H1 (cell line): Measurements from ENCODE around the gene IRX4. TPM values are rescaled to one million over a fixed set of nuclear protein-coding genes. Genes with fewer than 3 reads are reported as not detected.

ENCODE experiments used
- CTCF ChIA-PET: fragments of 300-600 bp; sonication (Branson Sonifier 250); formaldehyde crosslinking; loops from one replicate; lab custom pipeline; 2021; ENCODE audit not compliant: partially characterized antibody; lab: Charles Lee
- POLR2A ChIA-PET: fragments of 300-600 bp; sonication (Branson Sonifier 250); formaldehyde crosslinking; loops from one replicate; lab custom pipeline; 2021; ENCODE audit warnings: inconsistent platforms; ENCODE audit not compliant: partially characterized antibody; lab: Charles Lee
- DNase-seq, 2 experiments: peaks; one replicate each; pipeline versions ENCODE4 v3.0.0 to v3.0.0-alpha.2; 2010 to 2022; ENCODE audit warnings: low spot score in 2 of 2, low read depth in 1 of 2, mixed read lengths in 1 of 2
- FAIRE-seq: peaks from 2 replicates; lab custom pipeline; 2011; peaks lifted over from hg19 to GRCh38; lab: Jason Lieb, UNC
- H2AFZ ChIP-seq: 2 replicates; pipeline ENCODE4 v1.8.1; 2012; ENCODE audit warnings: low read length, inconsistent platforms
- H2AK5ac ChIP-seq: 2 replicates; pipeline ENCODE4 v1.6.1; 2013; ENCODE audit warnings: low read depth, low read length
- H2BK120ac ChIP-seq: replicated peaks from 2 replicates; pipeline ENCODE3; 2013; ENCODE audit warnings: low read depth, low read length, inconsistent platforms
- H2BK12ac ChIP-seq: 2 replicates; pipeline ENCODE4 v1.6.1; 2013; ENCODE audit warnings: low read depth, low read length
- H2BK15ac ChIP-seq: 2 replicates; pipeline ENCODE4 v1.6.1; 2013; ENCODE audit warnings: low read length
- H2BK20ac ChIP-seq: 2 replicates; pipeline ENCODE4 v1.6.1; 2013; ENCODE audit warnings: low read length
- H2BK5ac ChIP-seq: 2 replicates; pipeline ENCODE4 v1.6.1; 2013; ENCODE audit warnings: low read depth, low read length
- H3K14ac ChIP-seq: 2 replicates; pipeline ENCODE4 v1.6.1; 2013; ENCODE audit warnings: inconsistent platforms; ENCODE audit not compliant: insufficient read length
- H3K18ac ChIP-seq: 2 replicates; pipeline ENCODE4 v1.6.1; 2013; ENCODE audit warnings: low read length; ENCODE audit errors: extremely low read depth
- H3K23ac ChIP-seq: 2 replicates; pipeline ENCODE4 v1.6.1; 2013; ENCODE audit warnings: inconsistent platforms; ENCODE audit not compliant: insufficient read length
- H3K23me2 ChIP-seq: 2 replicates; pipeline ENCODE4 v1.6.1; 2013; ENCODE audit warnings: low read depth, low read length
- H3K27ac ChIP-seq: 2 replicates; pipeline ENCODE4 v1.6.1; 2011; ENCODE audit warnings: low read depth, low read length, inconsistent platforms
- H3K27me3 ChIP-seq, 4 experiments: replicated peaks in 1 of 4; 1 replicate in 1 of 4; 2 replicates in 3 of 4; pipeline versions ENCODE4 v1.6.1 to v1.8.1; 2011 to 2013; ENCODE audit warnings: low read length in 3 of 4, mild to moderate bottlenecking in 3 of 4, inconsistent platforms in 2 of 4, mixed read lengths in 2 of 4, moderate library complexity in 1 of 4; ENCODE audit not compliant: control insufficient read depth in 3 of 4, insufficient read depth in 3 of 4; ENCODE audit errors: extremely low read depth in 1 of 4
- H3K36me3 ChIP-seq, 4 experiments: 2 replicates each; pipeline versions ENCODE4 v1.6.1 to v1.8.1; 2011 to 2013; ENCODE audit warnings: mild to moderate bottlenecking in 4 of 4, low read length in 3 of 4, moderate library complexity in 2 of 4, control low read depth in 1 of 4, inconsistent platforms in 1 of 4; ENCODE audit not compliant: insufficient read depth in 4 of 4, control insufficient read depth in 2 of 4
- H3K4ac ChIP-seq: replicated peaks from 2 replicates; pipeline ENCODE3; 2013; ENCODE audit warnings: low read length, low read depth, mixed read lengths, inconsistent platforms; ENCODE audit not compliant: insufficient read length
- H3K4me1 ChIP-seq, 4 experiments: replicated peaks in 1 of 4; 1 replicate in 1 of 4; 2 replicates in 3 of 4; pipeline versions ENCODE4 v1.6.1 to v1.8.1; 2011 to 2013; ENCODE audit warnings: low read length in 3 of 4, inconsistent platforms in 2 of 4, mixed read lengths in 1 of 4; ENCODE audit not compliant: insufficient read depth in 4 of 4, control insufficient read depth in 3 of 4
- H3K4me2 ChIP-seq, 2 experiments: 2 replicates each; pipeline versions ENCODE4 v1.6.1 to v1.8.1; 2011 to 2013; ENCODE audit warnings: low read depth in 2 of 2, low read length in 2 of 2, control low read depth in 1 of 2, inconsistent platforms in 1 of 2, mild to moderate bottlenecking in 1 of 2; ENCODE audit not compliant: insufficient read depth in 1 of 2
- H3K4me3 ChIP-seq, 4 experiments: fragments of 200-600, 300-600 bp in 1 of 4; sonication (generic), shearing (Covaris generic), sonication (Bioruptor Twin) in 1 of 4; 2 replicates each; pipeline versions ENCODE4 v1.5.1 to v1.8.1; 2011 to 2016; ENCODE audit warnings: low read length in 4 of 4, low read depth in 3 of 4, control low read depth in 2 of 4, inconsistent platforms in 2 of 4, mild to moderate bottlenecking in 2 of 4, mixed read lengths in 1 of 4, moderate library complexity in 1 of 4; ENCODE audit not compliant: insufficient read depth in 2 of 4; ENCODE audit errors: extremely low read depth in 1 of 4
- H3K56ac ChIP-seq: replicated peaks from 2 replicates; pipeline ENCODE3; 2013; ENCODE audit warnings: low read depth, mild to moderate bottlenecking, mixed read lengths, low read length, inconsistent platforms; ENCODE audit not compliant: insufficient read length
- H3K79me1 ChIP-seq: 2 replicates; pipeline ENCODE4 v1.6.1; 2013; ENCODE audit warnings: low read depth, low read length, control low read depth
- H3K79me2 ChIP-seq, 2 experiments: 2 replicates each; pipeline versions ENCODE4 v1.6.1 to v1.8.1; 2012 to 2013; ENCODE audit warnings: low read length in 2 of 2, mild to moderate bottlenecking in 2 of 2, inconsistent platforms in 1 of 2; ENCODE audit not compliant: insufficient read depth in 2 of 2, control insufficient read depth in 1 of 2
- H3K9ac ChIP-seq, 4 experiments: replicated peaks in 1 of 4; 1 replicate in 1 of 4; 2 replicates in 3 of 4; pipeline versions ENCODE4 v1.6.1 to v1.8.1; 2011 to 2013; ENCODE audit warnings: low read depth in 3 of 4, low read length in 3 of 4, control low read depth in 2 of 4, mild to moderate bottlenecking in 2 of 4, moderate library complexity in 2 of 4, inconsistent platforms in 1 of 4; ENCODE audit errors: extremely low read depth in 1 of 4
- H3K9me3 ChIP-seq, 2 experiments: 2 replicates each; pipeline versions ENCODE4 v1.6.1 to v1.8.1; 2012 to 2013; ENCODE audit warnings: mild to moderate bottlenecking in 2 of 2, moderate library complexity in 2 of 2, control low read depth in 1 of 2, inconsistent platforms in 1 of 2, low read depth in 1 of 2, low read length in 1 of 2, mixed read lengths in 1 of 2; ENCODE audit not compliant: insufficient read depth in 2 of 2
- H4K20me1 ChIP-seq, 2 experiments: replicated peaks in 1 of 2; 2 replicates each; pipeline versions ENCODE3 to v1.8.1; 2011 to 2013; ENCODE audit warnings: inconsistent platforms in 2 of 2, low read length in 2 of 2, mild to moderate bottlenecking in 1 of 2; ENCODE audit not compliant: insufficient read depth in 2 of 2, control insufficient read depth in 1 of 2
- H4K5ac ChIP-seq: 2 replicates; pipeline ENCODE4 v1.6.1; 2013; ENCODE audit warnings: low read length, low read depth, mixed read lengths, inconsistent platforms; ENCODE audit not compliant: insufficient read length
- H4K8ac ChIP-seq: 2 replicates; pipeline ENCODE4 v1.8.0; 2013; ENCODE audit warnings: mild to moderate bottlenecking, moderate library complexity, low read length, inconsistent platforms; ENCODE audit not compliant: insufficient read depth; ENCODE audit errors: extremely low read depth
- H4K91ac ChIP-seq: replicated peaks from 2 replicates; pipeline ENCODE3; 2013; ENCODE audit warnings: low read length, mixed read lengths, inconsistent platforms; ENCODE audit not compliant: insufficient read length
- CBX8 ChIP-seq: fragments of 300-800, 300-1000 bp; sonication (generic); IDR thresholded peaks from 2 replicates; pipeline ENCODE4 v1.7.1; 2016; ENCODE audit warnings: low read depth, low read length, borderline replicate concordance
- JUN ChIP-seq: IDR thresholded peaks from 2 replicates; pipeline ENCODE4 v1.6.1; 2011; ENCODE audit warnings: low read depth, mild to moderate bottlenecking, improper control_type of control experiment, low read length
- KDM4A ChIP-seq: IDR thresholded peaks from one replicate; pipeline ENCODE4 v1.7.1; 2012; ENCODE audit warnings: low read depth, mild to moderate bottlenecking, moderate library complexity, low read length, inconsistent platforms; ENCODE audit not compliant: severe bottlenecking
- KDM5A ChIP-seq: fragments of 200-600 bp; IDR thresholded peaks from 2 replicates; pipeline ENCODE4 v1.7.1; 2012; ENCODE audit warnings: mild to moderate bottlenecking, low read length, inconsistent platforms, mixed read lengths
- MAX ChIP-seq: IDR thresholded peaks from 2 replicates; pipeline ENCODE4 v1.6.1; 2012; ENCODE audit warnings: inconsistent platforms
- POLR2A ChIP-seq, 2 experiments: IDR thresholded peaks; 1 replicate in 1 of 2; 2 replicates in 1 of 2; pipeline ENCODE4 v1.6.1; 2011; ENCODE audit warnings: low read depth in 2 of 2, low read length in 2 of 2, mild to moderate bottlenecking in 2 of 2; ENCODE audit errors: control extremely low read depth in 1 of 2
- WGBS, 2 experiments: shearing (Covaris generic) in 1 of 2; methylation state at CpG; one replicate each; pipeline versions ENCODE4 v1.1.6 to v1.1.7; 2013 to 2015; ENCODE audit warnings: low lambda C conversion rate in 2 of 2, mixed read lengths in 2 of 2, inconsistent platforms in 1 of 2, low coverage in 1 of 2, missing lambda C conversion rate in 1 of 2; ENCODE audit not compliant: insufficient replicate concordance in 2 of 2, insufficient coverage in 1 of 2, insufficient read length in 1 of 2; ENCODE audit errors: extremely low coverage in 1 of 2, missing lambda C conversion rate in 1 of 2; 5-methylcytosine and 5-hydroxymethylcytosine counted together
- polyA plus RNA-seq, 7 experiments: library from polyadenylated mRNA; depleted of rRNA in 3 of 7; stranded (reverse) in 5 of 7; unstranded in 2 of 7; fragments of >200 nt in 5 of 7; fragments of 200-250 nt in 2 of 7; gene quantifications; 1 replicate in 5 of 7; 2 replicates in 1 of 7; 4 replicates in 1 of 7; pipeline versions ENCODE4 v1.2.1 to v1.2.3, GENCODE V29; 2011 to 2013; ENCODE audit warnings: missing spikeins in 2 of 7, mixed read lengths in 2 of 7
- total RNA-seq: library from RNA; stranded (reverse); fragmentation: NEBNext Ultra II Directional; extraction: Animal tissue kit (Norgen Biotek cat#: 25700); gene quantifications from 2 replicates; pipeline ENCODE4 v1.2.1, GENCODE V29; 2021

Gene IRX4
- total and polyA plus RNA-seq, 2 of the 8 experiments (the other 6 are each of a cell fraction or from before 2014, with no cell fraction given) = 0.45 to 1.2 TPM

- H2BK12ac ChIP-seq = no peak overlapping the region
- H3K14ac ChIP-seq = no peak overlapping the region
- H4K5ac ChIP-seq = no peak overlapping the region
- DNase-seq (no peak), FAIRE-seq (no peak)
- ChIA-PET CTCF (interaction anchor here (0.5 to 1.3 kb wide), 2 partner anchors 13 to 25 kb away, joined by 3 to 4 read pairs; no protein-coding TSS in a partner anchor), POLR2A (no interaction called here)
- no peak overlapping the region for H3K23ac ChIP-seq
- no peaks in the 10 kb centered on the region for H3K79me1 ChIP-seq
- H3K79me2 ChIP-seq = no peaks in the 10 kb centered on the region
- 87% methylated on average over 4 of the region's 4 CpGs; no CpG with 5 or more reads in 1 of the 2 experiments for WGBS, 2 experiments
- H3K4me3 ChIP-seq = no peak overlapping the region
- no peak overlapping the region for H2BK5ac ChIP-seq
- peaks cover 0 to 3% (median 0%) of the 10 kb centered on the region in 4 experiments; a peak in 1 of 8 replicates for H3K36me3 ChIP-seq
- H3K4me1 ChIP-seq = peaks cover 0 to 25% (median 13%) of the 10 kb centered on the region in 4 experiments; a peak in 5 of 7 replicates
- H3K56ac ChIP-seq = no peak overlapping the region
- peaks cover 5% of the 10 kb centered on the region; the same call in 1 of the 2 replicates for H3K23me2 ChIP-seq
- no peak overlapping the region; the same call in 1 of the 2 replicates for H2AK5ac ChIP-seq
- H3K4ac ChIP-seq = no peak overlapping the region
- H3K9ac ChIP-seq = no peak overlapping the region
- no peak overlapping the region for H3K18ac ChIP-seq
- H4K91ac ChIP-seq = no peak overlapping the region
- H3K27ac ChIP-seq = no peak overlapping the region
- H2BK15ac ChIP-seq = peak overlapping the region; percentile 49; the same call in 1 of the 2 replicates
- no peak overlapping the region for H2BK120ac ChIP-seq
- peaks cover 0 to 4% of the 10 kb centered on the region in 2 experiments for H4K20me1 ChIP-seq
- H2BK20ac ChIP-seq = no peak overlapping the region
- no peak overlapping the region for H4K8ac ChIP-seq
- no peaks in the 10 kb centered on the region for H3K9me3 ChIP-seq
- H2AFZ ChIP-seq = no peak overlapping the region
- peaks cover 28 to 46% (median 46%) of the 10 kb centered on the region in 4 experiments; a peak in 6 of 7 replicates for H3K27me3 ChIP-seq
- H3K4me2 ChIP-seq = no peak overlapping the region
- TF ChIP-seq KDM5A (no peak), JUN (no peak), POLR2A (IDR thresholded peaks at IDR 0.05; ENCODE audit: control extremely low read depth in 1 of 2, low read depth in 2 of 2, low read length in 2 of 2) (no peak), KDM4A (no peak), MAX (no peak), CBX8 (no peak)
These were observed 7.6 kb upstream of the IRX4 start for GRCh38 chr5:1890296-1890695.
